NCI-H1930 (cell line): ENCODE data around the gene TM7SF2.

ENCODE experiments used
- DNase-seq, 2 experiments: peaks; one replicate each; lab custom pipeline; 2025; lab: John Stamatoyannopoulos, UW

Gene TM7SF2

DNA sequence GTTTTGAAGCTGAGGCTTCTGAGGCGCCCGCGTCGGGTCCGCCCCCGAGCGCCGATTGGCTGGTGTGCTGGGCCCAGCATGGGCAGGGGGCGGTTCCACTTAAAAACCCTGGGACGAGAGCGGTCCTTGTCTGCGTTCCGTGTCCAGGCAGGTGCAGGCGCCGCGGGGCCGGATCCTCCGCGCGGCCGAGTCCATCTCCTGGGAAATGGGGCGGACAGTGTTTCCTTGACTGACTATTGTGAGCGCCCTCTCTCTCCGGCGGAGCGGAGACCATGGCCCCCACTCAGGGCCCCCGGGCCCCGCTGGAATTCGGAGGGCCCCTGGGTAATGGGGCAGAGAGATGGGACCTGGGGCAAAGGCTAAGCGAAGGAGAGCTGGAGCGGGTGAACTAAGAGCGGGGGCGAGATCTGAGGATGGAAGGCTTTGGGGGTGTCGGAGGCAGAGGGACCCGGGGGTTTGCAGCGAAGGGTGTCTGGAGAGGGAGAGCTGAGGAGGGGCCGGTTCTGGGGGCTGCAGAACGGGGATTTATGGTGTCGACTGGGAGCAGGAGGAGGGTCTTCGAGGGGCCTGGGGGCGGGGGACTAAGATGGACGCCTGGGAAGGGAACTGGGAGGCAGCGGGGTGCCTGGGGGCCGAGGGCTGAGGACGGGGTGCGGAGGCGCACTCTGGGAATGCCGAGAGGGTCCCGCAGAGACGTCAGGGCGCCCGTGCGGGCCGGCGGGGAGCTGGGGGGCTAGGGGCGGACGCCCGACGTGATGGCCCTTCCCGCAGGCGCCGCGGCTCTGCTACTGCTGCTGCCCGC is at the start of gene TM7SF2:
Gene TM7SF2, plus strand, starts transcription at position 129 of the 802 bp plus-strand sequence. Its CDS starts 144 bp downstream, at position 273.
- peak; percentile 88 to 94 for DNase-seq

DNA sequence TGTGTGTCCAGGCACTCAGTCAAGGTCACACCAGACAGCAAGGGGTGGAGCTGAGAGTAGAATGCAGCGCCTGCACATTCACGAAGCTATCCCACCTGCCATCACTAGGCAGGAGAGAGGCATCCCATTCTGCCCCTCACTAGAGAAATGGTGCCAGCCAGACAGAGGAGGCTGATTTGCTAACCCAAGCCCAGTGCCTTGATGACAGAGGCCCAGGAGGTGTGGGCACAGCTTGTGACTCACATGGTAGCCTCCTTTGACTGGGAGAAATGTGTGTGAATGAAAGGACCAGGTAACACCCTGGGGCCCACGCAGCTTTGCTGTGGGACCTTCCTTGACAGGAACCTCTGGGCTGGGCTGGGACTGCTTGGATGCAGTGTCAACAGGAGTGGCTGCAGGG is 48.1 kb upstream of the TM7SF2 start:
- no peak for DNase-seq

- no peak for DNase-seq
Measured at GRCh38 chr11:65064847-65065240, 46.8 kb upstream of the TM7SF2 start.

GRCh38 chr11:65065851-65066250 is 45.8 kb upstream of the TM7SF2 start:
- no peak for DNase-seq

GRCh38 chr11:65066315-65066714 is 45.4 kb upstream of the TM7SF2 start:
- DNase-seq = no peak

GRCh38 chr11:65066805-65067291 is 44.8 kb upstream of the TM7SF2 start:
- no peak for DNase-seq

DNA sequence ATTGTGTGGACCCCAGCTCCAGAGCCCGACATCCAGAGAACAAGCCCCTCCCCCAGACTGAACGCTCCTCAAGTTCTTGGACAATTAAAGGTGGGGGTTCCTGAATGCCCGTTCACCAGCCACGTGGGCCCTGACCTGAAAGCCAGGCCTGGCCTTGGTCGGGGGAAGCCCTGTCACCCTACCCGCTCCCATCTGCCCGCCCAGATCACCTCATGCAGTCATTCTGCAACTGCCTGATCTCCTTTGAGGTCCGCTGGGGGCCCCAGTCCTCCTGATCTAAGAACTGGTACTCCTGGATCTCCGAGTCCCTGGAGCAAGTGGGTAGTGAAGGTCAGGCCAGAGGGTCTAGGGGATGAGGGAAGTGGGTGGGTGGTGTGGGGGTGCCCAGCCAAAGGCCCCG is 44.2 kb upstream of the TM7SF2 start:
- no peak for DNase-seq

- DNase-seq = no peak
Measured at GRCh38 chr11:65069217-65069616, 42.5 kb upstream of the TM7SF2 start.

DNA sequence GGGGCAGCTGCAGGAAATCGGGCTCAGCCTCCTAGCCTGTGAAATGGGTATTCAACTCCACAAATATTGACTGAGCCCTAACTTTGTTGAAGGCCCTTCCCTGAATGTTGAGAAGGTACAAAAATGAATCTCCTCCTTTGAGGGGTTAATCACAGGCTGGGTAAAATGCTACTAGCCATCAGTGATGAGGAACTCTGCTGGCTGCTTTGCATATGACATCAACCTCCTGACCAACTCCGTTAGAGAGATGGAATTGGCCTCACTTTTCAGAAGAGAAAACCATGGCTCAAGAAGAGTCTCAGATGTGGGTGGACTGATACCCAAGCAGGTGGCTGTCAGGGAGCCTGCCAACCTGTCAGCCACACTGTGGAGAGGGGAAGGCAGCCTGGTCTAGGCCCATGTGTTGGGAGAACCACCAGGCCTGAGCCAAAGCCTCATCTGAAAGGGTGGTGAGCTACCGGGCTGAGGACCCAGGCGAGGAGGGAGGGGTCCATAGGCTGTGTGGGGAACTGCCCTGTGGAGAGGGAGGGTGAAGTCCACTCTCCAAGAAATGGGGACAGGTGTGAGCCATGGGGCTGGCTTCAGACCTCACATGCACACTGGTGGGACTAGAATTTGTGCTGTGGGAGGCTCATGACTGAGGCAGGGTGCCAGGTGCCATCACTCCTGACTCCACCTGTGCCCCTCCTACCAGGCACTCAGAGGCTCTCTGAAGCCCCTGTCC is 39.6 kb upstream of the TM7SF2 start:
- no peak for DNase-seq

DNA sequence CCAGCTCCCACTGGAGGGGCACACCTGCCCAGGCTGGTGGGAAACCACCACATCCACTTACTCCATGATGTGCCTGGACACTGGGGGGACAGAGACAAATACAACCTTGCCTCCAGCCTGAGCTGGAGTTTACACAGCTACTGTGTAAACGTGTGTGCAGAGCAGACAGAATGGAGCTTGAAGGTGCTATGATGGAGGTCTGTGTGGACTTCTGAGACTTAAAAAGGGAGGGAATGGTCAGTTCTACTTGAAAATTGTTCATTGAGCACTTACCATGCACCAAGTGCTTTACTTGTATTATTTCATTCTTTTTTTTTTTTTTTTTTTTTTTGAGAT is 39.1 kb upstream of the TM7SF2 start:
- no peak for DNase-seq

GRCh38 chr11:65077451-65077850 is 34.2 kb upstream of the TM7SF2 start:
- peak in 1 of 2 experiments; percentile 29 for DNase-seq

DNA sequence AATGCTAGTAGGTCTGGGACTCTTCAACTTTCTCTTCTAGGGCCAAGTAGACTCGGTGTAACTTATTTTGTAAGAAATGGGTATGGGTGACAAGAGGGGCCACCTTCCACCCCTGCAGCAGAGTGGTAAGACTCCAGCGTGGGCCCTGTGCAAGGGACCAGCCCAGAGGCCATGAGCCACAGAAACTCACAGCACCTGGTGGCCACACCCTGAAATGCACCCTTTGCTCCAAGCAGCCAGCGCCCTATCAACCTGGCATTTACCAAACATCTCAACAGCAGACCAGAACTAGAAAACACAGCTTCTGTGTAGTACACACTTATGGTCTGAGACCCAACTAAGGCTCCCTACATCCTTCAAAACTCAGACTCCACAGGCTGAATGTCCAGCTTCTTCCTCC is 33.5 kb upstream of the TM7SF2 start:
- DNase-seq = no peak

GRCh38 chr11:65078786-65079342 is 32.8 kb upstream of the TM7SF2 start:
- DNase-seq = no peak

GRCh38 chr11:65083134-65083833 is 28.4 kb upstream of the TM7SF2 start:
- no peak for DNase-seq

DNA sequence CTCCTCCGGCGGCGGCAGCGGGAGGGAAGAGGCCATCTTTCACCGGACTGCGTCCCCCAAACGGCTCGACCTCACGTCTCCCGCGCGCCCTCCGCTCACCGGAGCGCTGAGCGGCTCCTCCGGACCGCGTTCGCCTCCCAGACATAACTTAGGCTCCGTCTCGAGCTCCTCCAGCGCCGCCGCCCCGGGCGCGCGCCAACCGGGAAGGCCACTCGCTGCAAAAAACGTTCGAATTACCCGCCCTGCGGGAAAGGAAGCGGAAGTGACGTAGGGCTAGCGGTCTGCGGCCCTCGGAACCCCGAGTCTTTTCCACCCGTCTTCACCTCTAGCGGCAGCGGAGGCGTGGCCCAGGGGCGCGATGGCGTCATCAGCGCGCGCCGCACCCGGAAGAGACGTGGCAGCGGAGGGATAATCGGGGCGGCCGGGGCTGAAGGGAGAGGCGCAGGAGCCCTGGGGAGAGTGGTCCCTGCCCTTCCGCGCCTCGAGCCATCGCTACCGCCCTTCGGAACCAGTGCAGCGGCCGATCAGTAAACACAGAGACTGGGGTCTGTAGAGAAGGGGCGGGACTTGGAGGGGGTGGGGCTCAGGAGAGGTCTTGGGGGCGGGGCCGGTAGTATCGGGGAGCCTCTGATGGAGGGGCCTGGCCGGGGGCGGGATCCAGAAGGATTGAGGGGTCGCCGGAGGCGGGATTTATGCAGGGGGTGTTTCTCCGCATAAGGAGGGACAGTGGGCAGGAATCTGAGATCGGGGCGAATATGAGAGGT is 27.7 kb upstream of the TM7SF2 start, which contains the start of the genes CDCA5 and ZFPL1:
Gene CDCA5, minus strand, starts transcription at position 207 of the 764 bp plus-strand sequence. Its CDS starts 62 bp downstream, at position 145.
Gene ZFPL1, plus strand, starts transcription at position 389 of the 764 bp plus-strand sequence. CDS start 477 bp downstream, outside the sequence.
- DNase-seq = peak; percentile 92 to 95

DNA sequence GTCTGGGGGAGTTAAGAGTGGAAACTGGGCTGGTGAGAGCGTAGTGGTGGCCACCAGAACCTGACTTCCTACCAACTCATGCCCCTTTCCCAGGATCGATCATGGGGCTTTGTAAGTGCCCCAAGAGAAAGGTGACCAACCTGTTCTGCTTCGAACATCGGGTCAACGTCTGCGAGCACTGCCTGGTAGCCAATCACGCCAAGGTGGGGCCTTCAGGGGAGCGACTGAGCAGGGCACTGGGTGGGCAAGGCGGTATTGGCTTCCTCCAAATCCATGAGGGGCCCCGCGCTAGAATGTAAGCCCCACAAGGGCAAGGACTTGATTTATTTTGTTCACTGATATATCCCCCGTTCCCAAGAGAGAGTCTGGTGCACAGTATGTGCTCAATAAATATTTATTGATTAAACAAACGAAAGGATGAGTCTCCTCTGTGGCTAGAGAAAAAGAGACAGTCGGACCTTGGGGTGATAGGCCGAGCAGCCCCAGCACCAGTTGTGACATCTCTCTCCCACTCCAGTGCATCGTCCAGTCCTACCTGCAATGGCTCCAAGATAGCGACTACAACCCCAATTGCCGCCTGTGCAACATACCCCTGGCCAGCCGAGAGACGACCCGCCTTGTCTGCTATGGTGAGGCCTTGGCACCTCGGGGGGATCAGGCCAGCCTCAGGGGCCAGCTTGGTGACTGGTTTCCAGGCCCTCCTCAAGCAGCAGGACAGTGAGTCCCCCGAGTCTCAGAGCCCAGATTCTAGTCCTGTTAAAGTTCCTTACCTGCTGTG is 26.9 kb upstream of the TM7SF2 start:
- DNase-seq = no peak

- no peak for DNase-seq
Measured at GRCh38 chr11:65085446-65085845, 26.2 kb upstream of the TM7SF2 start.

- no peak for DNase-seq
Measured at GRCh38 chr11:65086809-65087208, 24.9 kb upstream of the TM7SF2 start.

GRCh38 chr11:65087216-65087615 is 24.5 kb upstream of the TM7SF2 start:
- DNase-seq = no peak

DNA sequence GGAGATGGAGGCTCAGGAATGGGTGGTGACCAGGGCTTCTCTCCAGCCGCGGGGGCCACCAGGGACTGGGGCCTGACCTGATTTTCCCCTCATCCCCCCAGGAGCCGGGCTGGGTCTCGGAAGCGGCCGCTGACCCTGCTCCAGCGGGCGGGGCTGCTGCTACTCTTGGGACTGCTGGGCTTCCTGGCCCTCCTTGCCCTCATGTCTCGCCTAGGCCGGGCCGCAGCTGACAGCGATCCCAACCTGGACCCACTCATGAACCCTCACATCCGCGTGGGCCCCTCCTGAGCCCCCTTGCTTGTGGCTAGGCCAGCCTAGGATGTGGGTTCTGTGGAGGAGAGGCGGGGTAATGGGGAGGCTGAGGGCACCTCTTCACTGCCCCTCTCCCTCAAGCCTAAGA is 23.8 kb upstream of the TM7SF2 start:
- no peak for DNase-seq

DNA sequence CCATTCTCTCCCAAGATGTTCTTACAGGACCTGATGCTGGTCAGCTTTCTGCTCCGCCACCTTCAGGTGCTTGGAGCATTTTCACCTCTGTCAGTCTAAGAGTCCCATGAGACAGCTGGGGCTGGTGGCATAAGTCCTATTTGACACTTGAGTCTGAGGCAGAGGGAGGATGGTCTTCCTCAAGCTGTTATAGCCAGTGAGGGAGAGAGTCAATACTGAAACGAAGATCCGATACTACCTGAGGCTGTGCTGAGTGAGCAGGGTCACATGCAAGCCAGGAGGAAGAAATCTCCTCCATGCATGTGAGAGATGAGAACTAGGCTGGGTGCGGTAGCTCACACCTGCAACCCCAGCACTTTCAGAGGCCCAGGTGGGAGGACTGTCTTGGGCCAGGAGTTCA is 22.1 kb upstream of the TM7SF2 start:
- DNase-seq = no peak
